Astrocyte (in vitro differentiated cells and primary cell): ENCODE measurements around the gene SOX4. TPM values are rescaled to one million over a fixed set of nuclear protein-coding genes. Genes with fewer than 3 reads are reported as not detected.

Experiments used
- DNase-seq: peaks from one replicate; pipeline ENCODE4 v3.0.0-alpha.2; 2010; ENCODE audit warnings: low read depth
- FAIRE-seq: peaks from 2 replicates; lab custom pipeline; 2011; peaks lifted over from hg19 to GRCh38; lab: Jason Lieb, UNC
- H2AFZ ChIP-seq: 2 replicates; pipeline ENCODE4 v1.6.0; 2012; ENCODE audit warnings: low read depth, low read length, inconsistent platforms
- H3K27ac ChIP-seq: 2 replicates; pipeline ENCODE4 v1.5.1; 2011; ENCODE audit warnings: low read depth, low read length, inconsistent platforms
- H3K27me3 ChIP-seq: 2 replicates; pipeline ENCODE4 v1.6.0; 2011; ENCODE audit warnings: low read length, inconsistent platforms; ENCODE audit not compliant: insufficient read depth
- H3K36me3 ChIP-seq: 2 replicates; pipeline ENCODE4 v1.5.1; 2011; ENCODE audit warnings: low read length, inconsistent platforms; ENCODE audit not compliant: insufficient read depth
- H3K4me1 ChIP-seq: 2 replicates; pipeline ENCODE4 v1.5.1; 2011; ENCODE audit warnings: low read length, inconsistent platforms; ENCODE audit not compliant: insufficient read depth
- H3K4me2 ChIP-seq: 2 replicates; pipeline ENCODE4 v1.6.0; 2012; ENCODE audit warnings: low read length, inconsistent platforms
- H3K4me3 ChIP-seq: 2 replicates; pipeline ENCODE4 v1.5.1; 2011; ENCODE audit warnings: low read depth, mild to moderate bottlenecking, low read length, inconsistent platforms; ENCODE audit not compliant: insufficient read depth
- H3K79me2 ChIP-seq: 2 replicates; pipeline ENCODE4 v1.6.0; 2012; ENCODE audit warnings: mild to moderate bottlenecking, low read length, inconsistent platforms; ENCODE audit not compliant: insufficient read depth
- H3K9ac ChIP-seq: 2 replicates; pipeline ENCODE4 v1.6.0; 2012; ENCODE audit warnings: mild to moderate bottlenecking, low read length, inconsistent platforms
- H3K9me3 ChIP-seq: 2 replicates; pipeline ENCODE4 v1.5.1; 2012; ENCODE audit warnings: low read depth, mild to moderate bottlenecking, low read length, inconsistent platforms; ENCODE audit not compliant: insufficient read depth
- H4K20me1 ChIP-seq: 2 replicates; pipeline ENCODE4 v1.6.0; 2012; ENCODE audit warnings: low read length, inconsistent platforms; ENCODE audit not compliant: insufficient read depth
- H3K27ac Mint-ChIP-seq: one replicate; pipeline ENCODE4 v1.8.0; 2021; ENCODE audit warnings: mild to moderate bottlenecking, mixed read lengths; ENCODE audit not compliant: unreplicated experiment
- H3K27me3 Mint-ChIP-seq: one replicate; pipeline ENCODE4 v1.8.0; 2021; ENCODE audit warnings: low read depth, mixed read lengths; ENCODE audit not compliant: unreplicated experiment
- H3K36me3 Mint-ChIP-seq: one replicate; pipeline ENCODE4 v1.8.0; 2021; ENCODE audit warnings: low read depth, mixed read lengths; ENCODE audit not compliant: unreplicated experiment
- H3K4me1 Mint-ChIP-seq: one replicate; pipeline ENCODE4 v1.8.0; 2021; ENCODE audit warnings: low read depth, mixed read lengths; ENCODE audit not compliant: unreplicated experiment
- H3K4me3 Mint-ChIP-seq: one replicate; pipeline ENCODE4 v1.8.0; 2021; ENCODE audit warnings: mild to moderate bottlenecking, moderate library complexity, mixed read lengths; ENCODE audit not compliant: unreplicated experiment
- H3K9me3 Mint-ChIP-seq: one replicate; pipeline ENCODE4 v1.8.0; 2021; ENCODE audit warnings: mild to moderate bottlenecking, mixed read lengths; ENCODE audit not compliant: unreplicated experiment
- EZH2 ChIP-seq: IDR thresholded peaks from 2 replicates; pipeline ENCODE4 v1.6.1; 2012; ENCODE audit warnings: mild to moderate bottlenecking, low read length, inconsistent platforms; ENCODE audit not compliant: insufficient read depth
- total RNA-seq: library from RNA; stranded (reverse); gene quantifications from 2 replicates; pipeline ENCODE4 v1.2.1, GENCODE V29; 2021
- TF ChIP-seq, protein P1 (sequence below): IDR thresholded peaks from 2 replicates; pipeline ENCODE4 v1.5.1; 2011; ENCODE audit warnings: low read depth, mild to moderate bottlenecking, inconsistent platforms, low read length, moderate library complexity; ENCODE audit not compliant: insufficient read depth

SOX4 gene
- total RNA-seq, 1 donor from 2014 or later: 108 TPM

DNA sequence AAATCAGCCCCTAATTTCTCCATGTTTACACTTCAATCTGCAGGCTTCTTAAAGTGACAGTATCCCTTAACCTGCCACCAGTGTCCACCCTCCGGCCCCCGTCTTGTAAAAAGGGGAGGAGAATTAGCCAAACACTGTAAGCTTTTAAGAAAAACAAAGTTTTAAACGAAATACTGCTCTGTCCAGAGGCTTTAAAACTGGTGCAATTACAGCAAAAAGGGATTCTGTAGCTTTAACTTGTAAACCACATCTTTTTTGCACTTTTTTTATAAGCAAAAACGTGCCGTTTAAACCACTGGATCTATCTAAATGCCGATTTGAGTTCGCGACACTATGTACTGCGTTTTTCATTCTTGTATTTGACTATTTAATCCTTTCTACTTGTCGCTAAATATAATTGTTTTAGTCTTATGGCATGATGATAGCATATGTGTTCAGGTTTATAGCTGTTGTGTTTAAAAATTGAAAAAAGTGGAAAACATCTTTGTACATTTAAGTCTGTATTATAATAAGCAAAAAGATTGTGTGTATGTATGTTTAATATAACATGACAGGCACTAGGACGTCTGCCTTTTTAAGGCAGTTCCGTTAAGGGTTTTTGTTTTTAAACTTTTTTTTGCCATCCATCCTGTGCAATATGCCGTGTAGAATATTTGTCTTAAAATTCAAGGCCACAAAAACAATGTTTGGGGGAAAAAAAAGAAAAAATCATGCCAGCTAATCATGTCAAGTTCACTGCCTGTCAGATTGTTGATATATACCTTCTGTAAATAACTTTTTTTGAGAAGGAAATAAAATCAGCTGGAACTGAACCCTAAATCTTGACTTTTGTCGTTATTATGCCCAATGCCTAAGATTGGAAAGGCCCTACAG, 4.5 kb downstream of the SOX4 start:
- Mint-ChIP-seq H3K36me3 (peaks cover 25% of the 10 kb centered on the region), H3K4me3 (peak overlapping the region; percentile 99), H3K4me1 (peaks cover 9% of the 10 kb centered on the region), H3K27ac (peak overlapping the region; percentile 97), H3K27me3 (no peaks in the 10 kb centered on the region), H3K9me3 (no peaks in the 10 kb centered on the region)
- peaks cover 51% of the 10 kb centered on the region for H4K20me1 ChIP-seq
- FAIRE-seq (peak; percentile 9), DNase-seq (no peak)
- H3K27me3 ChIP-seq: no peaks in the 10 kb centered on the region
- H3K27ac ChIP-seq: peak overlapping the region; percentile 93
- TF ChIP-seq, protein P1, sequence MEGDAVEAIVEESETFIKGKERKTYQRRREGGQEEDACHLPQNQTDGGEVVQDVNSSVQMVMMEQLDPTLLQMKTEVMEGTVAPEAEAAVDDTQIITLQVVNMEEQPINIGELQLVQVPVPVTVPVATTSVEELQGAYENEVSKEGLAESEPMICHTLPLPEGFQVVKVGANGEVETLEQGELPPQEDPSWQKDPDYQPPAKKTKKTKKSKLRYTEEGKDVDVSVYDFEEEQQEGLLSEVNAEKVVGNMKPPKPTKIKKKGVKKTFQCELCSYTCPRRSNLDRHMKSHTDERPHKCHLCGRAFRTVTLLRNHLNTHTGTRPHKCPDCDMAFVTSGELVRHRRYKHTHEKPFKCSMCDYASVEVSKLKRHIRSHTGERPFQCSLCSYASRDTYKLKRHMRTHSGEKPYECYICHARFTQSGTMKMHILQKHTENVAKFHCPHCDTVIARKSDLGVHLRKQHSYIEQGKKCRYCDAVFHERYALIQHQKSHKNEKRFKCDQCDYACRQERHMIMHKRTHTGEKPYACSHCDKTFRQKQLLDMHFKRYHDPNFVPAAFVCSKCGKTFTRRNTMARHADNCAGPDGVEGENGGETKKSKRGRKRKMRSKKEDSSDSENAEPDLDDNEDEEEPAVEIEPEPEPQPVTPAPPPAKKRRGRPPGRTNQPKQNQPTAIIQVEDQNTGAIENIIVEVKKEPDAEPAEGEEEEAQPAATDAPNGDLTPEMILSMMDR: no peak
- TF ChIP-seq EZH2: no peak
- peaks cover 17% of the 10 kb centered on the region for H3K4me1 ChIP-seq
- H3K9ac ChIP-seq: peak overlapping the region; percentile 98
- H3K79me2 ChIP-seq: peaks cover 60% of the 10 kb centered on the region
- H3K4me3 ChIP-seq: peak overlapping the region; percentile 95
- H3K9me3 ChIP-seq: no peaks in the 10 kb centered on the region
- peaks cover 3% of the 10 kb centered on the region for H3K36me3 ChIP-seq
- H2AFZ ChIP-seq: no peak overlapping the region
- H3K4me2 ChIP-seq: peak overlapping the region; percentile 90

DNA sequence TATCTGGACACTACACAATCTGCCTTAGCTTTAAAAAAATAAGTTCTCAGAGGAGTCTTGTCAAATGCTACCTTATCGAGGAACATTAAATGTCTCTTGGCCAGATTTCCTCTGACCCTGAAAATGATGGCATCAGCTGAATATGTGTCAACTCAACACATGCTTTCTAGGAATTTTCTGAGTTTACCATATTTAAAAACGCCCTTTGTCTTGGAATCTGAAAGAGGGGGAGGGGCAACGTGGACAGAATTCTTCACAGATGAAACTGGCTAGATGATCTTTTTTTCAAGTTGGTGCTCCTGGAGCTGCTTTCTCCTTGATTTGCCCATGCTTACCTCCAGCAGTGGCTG, 5.1 kb downstream of the SOX4 start:
- H3K4me3 ChIP-seq: peak overlapping the region; percentile 95
- no peaks in the 10 kb centered on the region for H3K9me3 ChIP-seq
- FAIRE-seq: no peak
- Mint-ChIP-seq H3K27ac (peak overlapping the region; percentile 97), H3K27me3 (no peaks in the 10 kb centered on the region), H3K36me3 (peaks cover 25% of the 10 kb centered on the region), H3K4me1 (peaks cover 12% of the 10 kb centered on the region), H3K4me3 (peak overlapping the region; percentile 99), H3K9me3 (no peaks in the 10 kb centered on the region)
- peaks cover 3% of the 10 kb centered on the region for H3K36me3 ChIP-seq
- no peak overlapping the region for H2AFZ ChIP-seq
- peak overlapping the region; percentile 93 for H3K27ac ChIP-seq
- H3K4me2 ChIP-seq: peak overlapping the region; percentile 90
- TF ChIP-seq, protein P1: no peak
- TF ChIP-seq EZH2: no peak
- H4K20me1 ChIP-seq: peaks cover 51% of the 10 kb centered on the region
- peaks cover 14% of the 10 kb centered on the region for H3K4me1 ChIP-seq
- no peaks in the 10 kb centered on the region for H3K27me3 ChIP-seq
- H3K79me2 ChIP-seq: peaks cover 59% of the 10 kb centered on the region
- H3K9ac ChIP-seq: peak overlapping the region; percentile 98
- DNase-seq: peak; percentile 50
